GM12878 (cell line): ENCODE data around the gene NXN. TPM values are rescaled to one million over a fixed set of nuclear protein-coding genes. Genes with fewer than 3 reads are reported as not detected.

ENCODE experiments used
- BACH1 ChIP-seq: fragments of 450-650 bp; IDR thresholded peaks from 2 replicates; pipeline ENCODE4 v1.6.1; 2017; ENCODE audit warnings: mild to moderate bottlenecking, borderline replicate concordance
- BHLHE40 ChIP-seq, 2 experiments: fragments of 450-650 bp in 1 of 2; IDR thresholded peaks; 2 replicates each; pipeline ENCODE4 v1.6.1; 2011 to 2017; ENCODE audit warnings: low read depth in 2 of 2, borderline replicate concordance in 1 of 2, improper control_type of control experiment in 1 of 2, low read length in 1 of 2, mild to moderate bottlenecking in 1 of 2
- CREB1 ChIP-seq: IDR thresholded peaks from 2 replicates; pipeline ENCODE4 v1.6.1; 2012; ENCODE audit warnings: low read depth, mild to moderate bottlenecking, inconsistent platforms
- EZH2 ChIP-seq: IDR thresholded peaks from 2 replicates; pipeline ENCODE4 v1.6.1; 2012; ENCODE audit warnings: low read depth, mild to moderate bottlenecking, control low read depth, inconsistent platforms, low read length, borderline replicate concordance; ENCODE audit not compliant: control insufficient read depth
- GATAD2B ChIP-seq: fragments of 450-650 bp; conservative IDR thresholded peaks from 2 replicates; pipeline ENCODE4 v1.6.1; 2017; ENCODE audit warnings: low read depth, mild to moderate bottlenecking, moderate library complexity
- HDAC6 ChIP-seq: fragments of 200-600 bp; sonication (generic); IDR thresholded peaks from one replicate; pipeline ENCODE4 v1.8.0; 2017; ENCODE audit warnings: antibody characterized with exemption; ENCODE audit not compliant: unreplicated experiment
- HSF1 ChIP-seq: fragments of 150-350 bp; IDR thresholded peaks from 2 replicates; pipeline ENCODE4 v1.6.1; 2014; ENCODE audit warnings: mild to moderate bottlenecking, low read depth, low read length
- KAT2A ChIP-seq: conservative IDR thresholded peaks from 2 replicates; pipeline ENCODE4 v1.6.1; 2011; ENCODE audit warnings: low read depth, low read length; ENCODE audit not compliant: control insufficient read depth
- MEF2B ChIP-seq: fragments of 450-650 bp; IDR thresholded peaks from 2 replicates; pipeline ENCODE4 v1.6.1; 2018; ENCODE audit warnings: mild to moderate bottlenecking, moderate library complexity; ENCODE audit not compliant: partially characterized antibody, poor library complexity, severe bottlenecking
- NBN ChIP-seq: fragments of 450-650 bp; IDR thresholded peaks from 2 replicates; pipeline ENCODE4 v1.6.1; 2016
- NFXL1 ChIP-seq: fragments of 450-650 bp; IDR thresholded peaks from 2 replicates; pipeline ENCODE4 v1.6.1; 2017; ENCODE audit warnings: antibody characterized with exemption, mild to moderate bottlenecking, borderline replicate concordance
- NKRF ChIP-seq: fragments of 450-650 bp; conservative IDR thresholded peaks from 2 replicates; pipeline ENCODE4 v1.6.1; 2017; ENCODE audit warnings: mild to moderate bottlenecking, moderate library complexity
- PAX5 ChIP-seq: IDR thresholded peaks from 2 replicates; pipeline ENCODE4 v1.6.1; 2011; ENCODE audit warnings: low read depth, low read length, borderline replicate concordance
- POLR2A ChIP-seq: IDR thresholded peaks from 2 replicates; pipeline ENCODE4 v1.6.1; 2011; ENCODE audit warnings: low read depth, mild to moderate bottlenecking, low read length
- POLR2AphosphoS2 ChIP-seq: IDR thresholded peaks from 2 replicates; pipeline ENCODE4 v1.6.1; 2011; ENCODE audit warnings: low read depth, mild to moderate bottlenecking, low read length, improper control_type of control experiment, moderate library complexity
- POU2F2 ChIP-seq: IDR thresholded peaks from 3 replicates; pipeline ENCODE4 v1.6.1; 2011; ENCODE audit warnings: low read depth, mild to moderate bottlenecking, low read length, borderline replicate concordance
- PRDM15 ChIP-seq: fragments of 450-650 bp; formaldehyde crosslinking; IDR thresholded peaks from 2 replicates; pipeline ENCODE4 v1.4.0; 2020; ENCODE audit warnings: mild to moderate bottlenecking, moderate library complexity
- RCOR1 ChIP-seq: conservative IDR thresholded peaks from 2 replicates; pipeline ENCODE4 v1.6.1; 2012; ENCODE audit warnings: low read depth, low read length, improper control_type of control experiment
- RELA ChIP-seq: fragments of 450-650 bp; IDR thresholded peaks from 2 replicates; pipeline ENCODE4 v1.8.0; 2014; ENCODE audit warnings: borderline replicate concordance; ENCODE audit not compliant: partially characterized antibody
- ZBED1 ChIP-seq: IDR thresholded peaks from 2 replicates; pipeline ENCODE4 v1.6.1; 2016; ENCODE audit warnings: borderline replicate concordance
- ZNF207 ChIP-seq: fragments of 450-650 bp; IDR thresholded peaks from 2 replicates; pipeline ENCODE4 v1.6.1; 2014; ENCODE audit warnings: antibody characterized with exemption, mild to moderate bottlenecking, borderline replicate concordance
- ZNF24 ChIP-seq: fragments of 450-650 bp; IDR thresholded peaks from 2 replicates; pipeline ENCODE4 v1.6.1; 2017; ENCODE audit warnings: antibody characterized with exemption, mild to moderate bottlenecking
- polyA plus RNA-seq, 11 experiments: library from polyadenylated mRNA; depleted of rRNA in 4 of 11; unstranded in 6 of 11; stranded (reverse) in 5 of 11; fragments of >200 nt; fragmentation: Nextera tagmentation in 4 of 11; fragmentation: Illumina TruSeq in 1 of 11; extraction: Ambion mirVana in 4 of 11; extraction: Trizol in 1 of 11; gene quantifications; 1 replicate in 1 of 11; 2 replicates in 10 of 11; pipeline versions ENCODE4 v1.2.1 to v1.2.3, GENCODE V29; 2011 to 2016; ENCODE audit warnings: inconsistent platforms in 2 of 11, missing spikeins in 2 of 11, low read depth in 1 of 11
- total RNA-seq, 4 experiments: library from RNA; depleted of rRNA in 3 of 4; stranded (reverse); fragments of >200 nt in 3 of 4; fragmentation: Illumina TruSeq in 1 of 4; extraction: Trizol in 1 of 4; gene quantifications; 2 replicates each; pipeline versions ENCODE4 v1.2.1 to v1.2.3, GENCODE V29; 2013 to 2021

NXN gene
- total and polyA plus RNA-seq, 10 of the 15 experiments (the other 5 are each of a cell fraction or from before 2014, with no cell fraction given) = 0.04 to 1.2 (median 0.30) TPM

- TF ChIP-seq PRDM15 (CRISPR knock-in tag) = no peak
- TF ChIP-seq HSF1 = no peak
- no peak for TF ChIP-seq ZNF24
- no peak for TF ChIP-seq EZH2
- TF ChIP-seq NKRF = peak; percentile 93
- no peak for TF ChIP-seq KAT2A
- TF ChIP-seq ZNF207 = peak; percentile 68
- no peak for TF ChIP-seq NBN
- TF ChIP-seq PAX5 = 0 out of 2 replicates have a peak, but pooled peaks have one; percentile 25
- 0 out of 3 replicates have a peak, but pooled peaks have one; percentile 56 for TF ChIP-seq POU2F2
- peak; percentile 56 for TF ChIP-seq HDAC6
- peak; percentile 76 for TF ChIP-seq GATAD2B
- peak; percentile 88 for TF ChIP-seq POLR2A
- TF ChIP-seq BHLHE40 (IDR thresholded peaks at IDR 0.05; ENCODE audit: borderline replicate concordance in 1 of 2, low read depth in 2 of 2, low read length in 1 of 2) = peak; percentile 21 to 71; a peak in 2 of 4 replicates
- peak; percentile 44 for TF ChIP-seq MEF2B
- TF ChIP-seq NFXL1 = peak; percentile 47; the same call in 1 of the 2 replicates
- TF ChIP-seq RCOR1 = peak; percentile 19; the same call in 1 of the 2 replicates
- TF ChIP-seq POLR2AphosphoS2 = peak; percentile 75; the same call in 1 of the 2 replicates
- TF ChIP-seq ZBED1 = no peak
- peak; percentile 43; the same call in 1 of the 2 replicates for TF ChIP-seq CREB1
- TF ChIP-seq BACH1 = peak; percentile 83
- TF ChIP-seq RELA = peak; percentile 48
Measured at GRCh38 chr17:752002-752619, 227.5 kb downstream of the NXN start, which contains the start of gene GEMIN4 (continued).
